DLD1 (cell line): ENCODE data around the gene SSBP2.

ENCODE experiments used
- in situ Hi-C: cut with HindIII; loops from 2 replicates; pipeline ENCODE4 v1.10.0; 2017; ENCODE audit warnings: low sequenced_read_pairs

The SSBP2 gene

DNA sequence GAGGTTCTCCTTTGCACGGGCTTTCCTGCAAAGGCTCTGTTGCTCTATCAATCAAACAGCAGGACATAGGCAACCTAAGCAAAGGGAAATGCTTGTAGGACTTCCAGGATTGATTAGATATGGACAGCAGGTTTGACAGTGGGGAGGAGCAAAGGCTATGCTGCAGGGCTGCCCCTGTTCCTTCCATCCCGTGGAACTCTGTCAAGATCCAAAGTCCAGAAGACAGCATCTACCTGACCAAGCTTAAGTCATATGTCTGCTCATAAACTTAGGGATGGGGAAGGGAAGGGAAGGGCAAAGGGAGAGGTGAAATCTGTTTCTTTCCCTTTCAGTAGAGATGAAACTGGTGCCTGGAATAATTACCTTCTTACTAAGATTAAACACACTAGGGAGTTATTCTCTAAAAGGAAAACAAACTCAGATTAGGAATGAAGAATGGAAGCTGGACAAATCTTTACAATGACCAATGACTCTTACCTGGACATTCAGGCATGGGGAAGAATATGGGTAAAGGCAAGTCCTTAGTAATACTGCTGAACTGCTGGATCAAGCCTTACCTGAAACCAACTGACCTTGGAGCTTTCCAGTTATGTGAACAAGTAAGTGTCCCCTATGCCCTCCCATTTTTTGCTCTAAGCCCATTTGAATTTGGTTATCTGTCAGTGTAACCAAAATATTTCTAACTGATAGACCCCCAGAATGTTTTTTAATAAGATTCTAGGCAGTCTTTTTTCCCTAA is 348.5 kb downstream of the SSBP2 start:
- in situ Hi-C loops, result no loop called here

- in situ Hi-C loops, result no loop called here
Observed at GRCh38 chr5:81401266-81401665, 349.6 kb downstream of the SSBP2 start.

GRCh38 chr5:81400375-81400774 is 350.5 kb downstream of the SSBP2 start:
- in situ Hi-C loops, result no loop called here

- in situ Hi-C loops, result no loop called here
Observed at GRCh38 chr5:81398741-81399140, 352.2 kb downstream of the SSBP2 start.

DNA sequence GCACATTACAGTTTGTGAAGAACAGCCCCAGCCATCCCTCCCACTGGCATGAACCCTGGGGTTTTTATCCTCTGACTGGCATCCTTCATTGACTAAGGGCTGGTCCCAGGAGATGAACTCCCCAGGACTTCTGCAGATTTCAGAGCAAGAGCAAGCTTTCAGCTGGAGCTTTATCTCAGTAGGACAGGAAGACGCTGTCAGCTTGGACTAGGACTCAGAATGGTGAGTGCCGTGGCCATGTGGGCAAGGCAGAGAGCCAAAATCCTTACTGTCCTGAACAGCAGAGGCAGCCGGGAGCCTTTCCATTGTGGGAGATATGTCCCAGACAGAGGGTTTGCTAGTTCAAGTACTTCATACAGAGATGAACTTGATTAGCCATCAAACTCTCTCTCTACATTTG is 353.7 kb downstream of the SSBP2 start:
- in situ Hi-C loops, result no loop called here

DNA sequence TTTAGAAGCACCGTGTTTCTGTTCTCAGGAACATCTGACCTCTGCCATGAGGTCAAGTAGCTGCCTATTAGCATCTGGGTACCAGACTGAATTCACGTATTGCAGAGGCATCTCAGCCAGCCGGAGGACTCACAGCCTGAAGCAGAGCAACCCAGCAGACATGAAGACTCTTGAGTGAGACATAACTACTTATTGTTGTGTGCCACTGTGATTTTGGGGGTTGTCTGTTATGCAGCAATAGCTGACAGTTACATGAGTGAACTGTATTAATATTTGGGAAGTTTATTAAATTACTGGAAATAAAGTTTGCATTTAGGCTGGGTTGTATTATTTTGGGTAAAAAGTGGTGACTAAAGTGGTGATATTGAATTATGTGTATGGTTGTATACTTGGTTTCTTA is 355.6 kb downstream of the SSBP2 start:
- in situ Hi-C loops, result no loop called here

DNA sequence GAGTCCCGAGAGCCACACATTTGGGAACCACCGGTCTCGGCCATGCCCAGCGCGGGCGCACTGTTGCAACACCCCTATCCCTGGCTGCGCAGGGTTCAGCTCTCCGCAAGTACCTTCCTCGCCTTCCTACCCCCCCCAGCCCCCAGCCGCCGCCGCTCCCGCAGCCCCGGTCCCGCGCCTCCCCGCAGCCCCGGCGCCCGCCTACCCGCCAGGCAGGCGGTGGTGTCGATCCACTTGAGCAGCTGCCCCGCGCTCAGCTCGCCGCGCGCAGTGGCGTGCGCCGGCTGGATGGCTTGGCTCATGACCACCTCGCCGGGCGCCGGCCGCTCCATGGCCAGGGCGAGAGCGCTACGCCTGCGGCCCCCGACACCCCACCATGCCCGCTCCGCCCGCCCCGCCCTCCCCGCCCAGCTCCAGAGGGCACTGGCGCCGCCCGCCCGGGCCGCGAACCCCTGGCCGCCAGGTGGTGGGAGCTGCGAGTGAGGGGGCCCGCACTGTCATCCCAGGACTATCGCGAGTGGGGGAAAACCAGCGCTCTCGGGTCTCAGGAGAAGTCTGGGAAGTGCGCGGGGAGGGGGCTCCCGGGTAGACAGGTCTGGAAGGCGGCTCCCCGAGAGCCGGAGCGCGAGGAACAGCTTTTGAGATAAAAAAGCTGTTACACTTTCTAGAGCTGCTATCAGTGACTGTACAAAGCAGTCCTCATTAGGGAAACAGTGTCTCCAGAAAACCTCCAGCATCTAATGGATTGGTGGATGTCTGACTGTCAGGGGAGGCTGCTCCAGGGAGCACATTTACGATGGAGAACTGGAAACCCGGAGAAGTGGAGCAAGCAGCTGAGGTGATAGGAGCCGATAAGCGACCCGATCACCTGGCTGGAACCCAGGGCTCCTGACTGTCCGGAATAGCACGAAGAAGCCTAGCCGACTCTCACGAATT is 356.8 kb downstream of the SSBP2 start, which contains the start of gene ACOT12:
Gene ACOT12, minus strand, starts transcription at position 352 of the 936 bp plus-strand sequence. Its CDS starts 20 bp downstream, at position 332.
- in situ Hi-C loops, result no loop called here

DNA sequence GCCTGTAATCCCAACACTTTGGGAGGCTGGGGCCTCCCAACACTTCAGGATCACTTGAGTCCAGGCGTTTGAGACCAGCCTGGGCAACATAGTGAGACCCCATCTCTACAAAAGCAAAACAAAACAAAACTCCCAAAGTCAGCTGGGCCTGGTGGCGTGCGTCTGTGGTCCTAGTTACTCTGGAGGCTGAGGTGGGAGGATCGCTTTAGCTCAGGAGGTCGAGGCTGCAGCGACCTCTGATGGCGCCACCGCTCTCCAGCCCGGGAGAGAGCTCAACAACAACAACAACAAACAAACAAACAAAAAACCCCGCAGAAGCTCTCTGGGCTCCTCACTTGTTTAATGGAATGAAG is 357.5 kb downstream of the SSBP2 start:
- in situ Hi-C loops, result no loop called here

DNA sequence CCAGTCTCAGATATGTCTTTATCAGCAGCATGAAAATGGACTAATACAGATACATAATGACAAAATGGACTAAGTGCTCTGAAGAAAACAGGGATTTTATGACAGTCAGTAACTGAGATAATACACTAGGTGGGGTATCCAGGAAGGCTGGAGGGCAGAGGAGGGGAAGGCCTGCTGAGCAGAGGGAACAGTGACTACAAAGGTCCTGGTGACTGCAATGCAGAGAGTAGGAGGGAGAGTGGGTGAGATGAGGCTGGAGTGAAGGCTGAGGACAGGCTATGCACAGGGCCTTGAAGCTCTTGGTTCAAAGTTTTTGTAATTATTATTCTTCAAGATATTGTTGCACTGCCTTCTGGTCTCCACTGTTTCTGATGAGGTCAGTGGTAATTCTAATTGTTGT is 361.9 kb downstream of the SSBP2 start:
- in situ Hi-C loops, result no loop called here

- in situ Hi-C loops, result no loop called here
Observed at GRCh38 chr5:81388169-81388568, 362.7 kb downstream of the SSBP2 start.

DNA sequence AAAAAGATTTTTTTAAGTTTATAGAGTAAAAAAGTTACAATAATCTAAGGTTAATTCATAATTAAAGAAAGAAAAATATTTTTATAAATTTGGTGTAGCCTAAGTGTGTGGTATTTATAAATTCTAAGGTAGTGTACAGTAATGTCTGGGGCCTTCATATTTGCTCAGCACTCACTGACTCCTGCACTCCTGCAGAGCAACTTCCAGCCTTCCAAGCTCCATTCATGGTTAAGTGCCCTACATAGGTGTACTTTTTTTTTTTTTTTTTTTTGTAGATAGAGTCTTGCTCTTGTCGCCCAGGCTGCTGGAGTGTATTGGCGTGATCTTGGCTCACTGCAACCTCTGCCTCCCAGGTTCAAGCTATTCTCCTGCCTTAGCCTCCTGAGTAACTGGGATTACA is 367.0 kb downstream of the SSBP2 start:
- in situ Hi-C loops, result no loop called here

- in situ Hi-C loops, result no loop called here
Observed at GRCh38 chr5:81371354-81371876, 379.5 kb downstream of the SSBP2 start.

DNA sequence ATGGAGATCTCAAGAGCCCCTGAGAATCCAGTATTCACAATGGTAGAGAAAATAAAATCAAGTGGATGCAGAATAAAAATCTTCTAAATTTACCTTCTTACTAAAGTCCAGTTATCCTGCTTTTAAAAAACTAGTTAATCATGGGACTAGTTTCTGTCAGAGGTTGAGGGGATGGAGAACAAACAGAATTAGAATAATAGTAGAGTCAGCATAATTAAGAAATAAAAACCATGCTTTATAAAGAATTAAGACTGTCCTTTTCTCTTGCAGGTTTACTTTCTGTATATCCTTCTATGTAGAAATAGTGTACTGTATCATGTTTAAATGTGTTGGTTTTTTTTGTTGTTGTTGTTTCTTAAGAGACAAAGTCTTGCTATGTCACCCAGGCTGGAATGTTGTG is 380.0 kb downstream of the SSBP2 start:
- in situ Hi-C loops, result no loop called here

- in situ Hi-C loops, result no loop called here
Observed at GRCh38 chr5:81365541-81365940, 385.4 kb downstream of the SSBP2 start.

GRCh38 chr5:81363093-81363871 is 387.6 kb downstream of the SSBP2 start:
- in situ Hi-C loops, result no loop called here
